ENCODE data around the gene VCL.
"Not testable (repeated sequence)": the region's sequence is repeated elsewhere in the genome, so short reads cannot be mapped to it uniquely, and the experiment has no call there.

The VCL gene

GRCh38 chr10:73971636-73972354 is 26.1 kb upstream of the VCL start:
- DNase-seq (ENCODE audit: low read depth in 2 of 2): no peak

DNA sequence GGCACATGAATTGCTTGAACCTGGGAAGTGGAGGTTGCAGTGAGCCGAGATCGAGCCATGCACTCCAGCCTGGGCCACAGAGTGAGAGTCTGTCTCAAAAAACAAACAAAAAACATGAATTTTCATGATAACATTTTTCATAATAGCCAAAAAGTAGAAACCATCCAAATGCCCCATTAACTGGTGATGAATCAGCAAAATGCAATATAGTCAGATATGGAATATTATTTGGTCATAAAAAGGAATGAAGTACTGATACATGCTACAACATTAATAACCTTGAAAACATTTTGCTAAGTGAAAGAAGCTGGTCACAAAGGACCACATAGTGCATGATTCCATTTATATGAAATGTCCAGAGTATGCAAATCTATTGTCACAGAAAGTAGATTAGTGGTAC is 24.5 kb upstream of the VCL start:
- no peak for DNase-seq (ENCODE audit: low read depth in 2 of 2)

GRCh38 chr10:73974309-73974946 is 23.5 kb upstream of the VCL start:
- no peak for DNase-seq (ENCODE audit: low read depth in 2 of 2)

GRCh38 chr10:73975388-73975787 is 22.5 kb upstream of the VCL start:
- no peak for DNase-seq (ENCODE audit: low read depth in 2 of 2)

DNA sequence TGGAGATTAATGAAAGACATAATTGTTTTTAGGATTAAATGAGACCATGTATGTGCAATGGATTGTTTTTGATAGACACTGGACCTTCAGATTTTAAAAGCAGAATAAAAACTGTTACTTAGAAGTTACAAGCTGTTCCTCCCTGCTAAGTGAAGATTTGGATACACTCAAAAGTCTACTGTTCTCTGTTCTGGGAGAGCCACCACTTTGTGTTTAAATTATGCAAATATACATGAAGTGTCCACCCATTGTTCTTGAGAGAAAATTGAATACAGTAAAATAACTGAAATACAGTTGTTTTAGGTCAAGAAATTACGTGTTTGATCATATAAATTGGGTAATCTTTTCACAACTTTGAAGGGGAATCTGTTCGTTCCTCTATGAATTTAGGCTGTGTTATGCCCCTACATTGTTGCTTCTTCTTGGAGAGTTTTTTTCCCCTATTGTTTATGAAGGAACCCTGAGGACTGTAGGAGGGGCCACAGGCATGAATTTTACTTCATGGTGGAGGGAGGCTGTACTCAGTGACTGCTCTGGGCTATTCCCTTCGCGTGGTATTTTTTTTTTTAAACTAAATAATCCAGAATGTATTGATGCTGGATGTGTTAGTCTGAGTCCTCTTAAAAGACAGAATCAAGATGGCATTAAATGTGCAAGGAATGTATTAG is 18.6 kb upstream of the VCL start:
- no peak for DNase-seq (ENCODE audit: low read depth in 2 of 2)

DNA sequence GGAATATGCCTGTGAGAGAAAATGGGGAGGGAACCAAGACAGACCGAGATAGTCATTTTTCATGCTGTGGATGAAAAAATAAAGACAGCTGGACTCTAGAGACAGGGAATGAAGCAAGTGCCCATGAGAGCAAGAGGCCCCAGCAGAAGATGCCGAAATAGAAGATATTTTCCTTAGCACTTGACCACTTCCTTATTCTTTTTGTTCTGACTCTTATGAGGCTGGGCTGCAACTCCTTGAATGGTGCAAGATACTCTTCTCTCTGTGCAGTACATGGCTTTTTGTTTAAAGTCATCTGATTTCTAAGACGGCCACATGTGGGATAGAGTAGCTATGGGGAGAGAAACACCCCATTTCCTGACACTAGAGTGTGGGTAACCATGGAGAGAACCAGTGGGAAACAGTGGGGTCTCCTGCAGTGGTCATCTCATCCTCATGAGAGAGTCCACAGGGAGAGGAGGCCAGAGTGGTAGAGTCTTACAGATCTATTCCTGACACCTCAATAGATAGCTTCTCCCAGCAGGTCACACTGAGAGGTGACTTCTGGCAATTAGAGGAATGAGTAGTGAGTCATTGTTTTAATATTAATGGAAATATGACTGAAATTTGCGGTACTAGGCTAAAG is 18.0 kb upstream of the VCL start:
- no peak for DNase-seq (ENCODE audit: low read depth in 2 of 2)

- no peak for DNase-seq (ENCODE audit: low read depth in 2 of 2)
These were observed 16.1 kb upstream of the VCL start for GRCh38 chr10:73981812-73982211.

DNA sequence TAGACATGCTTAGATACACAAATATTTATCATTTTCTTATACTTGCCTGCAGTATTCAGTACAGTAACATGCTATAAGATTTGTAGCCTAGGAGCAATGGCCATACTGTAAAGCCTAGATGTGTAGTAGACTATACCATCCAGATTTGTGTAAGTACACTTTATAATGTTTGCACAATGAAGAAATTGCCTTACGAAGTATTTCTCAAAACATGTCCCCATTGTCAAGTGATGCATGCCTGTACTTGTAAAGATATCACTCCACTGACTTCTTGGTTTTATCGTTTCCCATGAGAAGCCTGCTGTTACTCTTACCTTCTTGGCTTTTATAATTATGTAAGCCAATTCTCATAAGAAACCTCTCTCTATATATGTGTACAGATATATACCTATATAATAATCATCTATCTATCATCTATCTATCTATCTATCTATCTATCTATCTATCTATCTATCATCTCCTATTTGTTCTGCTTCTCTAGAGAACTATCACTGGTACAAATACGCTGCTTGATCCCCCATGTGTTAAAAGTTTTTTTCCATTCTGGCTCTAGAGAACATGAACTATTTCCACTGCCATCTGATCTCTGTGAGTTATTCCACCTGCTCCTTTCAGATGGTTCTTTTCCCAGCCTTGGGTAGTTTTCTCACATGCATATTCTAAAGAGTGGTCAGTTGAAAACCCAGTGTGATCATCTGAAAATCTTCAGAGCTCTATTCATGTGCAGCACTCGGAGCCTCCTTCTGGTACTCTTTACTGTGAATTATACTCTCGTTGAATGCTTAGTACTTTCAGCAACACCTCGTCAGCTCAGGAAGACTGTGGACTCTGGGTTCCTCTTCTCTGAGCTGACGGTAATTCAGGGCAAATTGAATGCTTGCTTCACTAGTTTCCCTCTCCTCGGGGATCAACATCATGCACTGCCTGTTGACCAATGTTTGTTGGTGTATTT is 14.5 kb upstream of the VCL start:
- DNase-seq (ENCODE audit: low read depth in 2 of 2): no peak

DNA sequence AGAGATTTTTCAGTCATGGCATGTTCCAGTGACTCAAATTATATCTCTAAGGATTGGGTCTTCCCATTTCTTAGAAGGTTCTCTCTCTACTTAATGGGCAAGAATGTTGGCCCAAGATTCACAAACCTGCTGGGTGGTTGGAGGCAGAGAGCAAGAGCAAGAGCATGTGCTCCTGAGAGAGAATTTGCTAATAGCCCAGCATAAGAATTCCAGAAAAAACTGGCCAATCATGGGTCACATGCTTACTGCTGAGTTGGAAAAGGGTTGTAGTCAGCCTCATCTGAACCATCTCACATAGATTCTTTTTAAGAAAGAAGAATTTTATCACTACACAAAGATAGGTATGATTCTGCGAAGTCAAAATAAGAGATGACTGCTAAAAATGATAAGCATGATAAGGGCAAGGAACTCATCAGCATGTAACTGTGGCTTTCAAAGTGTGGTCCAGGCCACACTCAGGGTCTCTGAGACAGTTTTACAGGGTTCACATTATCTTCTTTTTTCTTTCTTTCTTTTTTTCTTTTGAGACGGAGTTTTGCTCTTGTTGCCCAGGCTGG is 8.2 kb upstream of the VCL start:
- DNase-seq (ENCODE audit: low read depth in 2 of 2): no peak

DNA sequence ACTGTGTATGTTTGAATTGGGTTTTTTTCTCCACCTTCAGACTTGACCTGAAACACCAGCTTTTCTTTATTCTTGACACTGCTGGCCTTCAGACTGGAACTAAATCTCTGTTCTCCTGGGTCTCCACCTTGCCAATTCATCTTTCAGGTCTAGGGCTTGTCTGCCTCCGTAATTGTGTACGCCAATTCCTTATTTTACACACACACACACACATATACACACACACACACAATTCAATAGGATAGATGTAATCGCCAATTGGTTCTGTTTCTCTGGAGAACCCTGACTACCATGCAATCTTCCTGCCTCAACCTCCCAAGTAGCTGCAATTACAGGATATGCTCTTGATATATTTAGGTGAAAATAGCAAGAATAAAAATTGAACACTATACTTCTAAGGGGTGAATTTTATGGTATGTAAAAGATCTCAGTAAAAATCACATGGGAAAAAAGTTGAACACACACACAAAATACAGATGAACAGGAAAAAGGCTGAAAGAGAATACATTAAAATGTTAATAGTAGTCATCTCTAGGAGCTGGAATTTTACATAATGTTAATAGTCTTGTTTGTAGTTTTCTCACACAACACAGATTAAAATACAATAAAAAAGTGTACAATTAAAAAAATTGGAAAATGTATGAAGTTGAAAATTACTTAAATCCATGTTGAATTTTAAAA is 6.6 kb upstream of the VCL start:
- no peak for DNase-seq (ENCODE audit: low read depth in 2 of 2)

GRCh38 chr10:73991884-73992245 is 6.1 kb upstream of the VCL start:
- DNase-seq (ENCODE audit: low read depth in 2 of 2): peak; percentile 64 to 71

DNA sequence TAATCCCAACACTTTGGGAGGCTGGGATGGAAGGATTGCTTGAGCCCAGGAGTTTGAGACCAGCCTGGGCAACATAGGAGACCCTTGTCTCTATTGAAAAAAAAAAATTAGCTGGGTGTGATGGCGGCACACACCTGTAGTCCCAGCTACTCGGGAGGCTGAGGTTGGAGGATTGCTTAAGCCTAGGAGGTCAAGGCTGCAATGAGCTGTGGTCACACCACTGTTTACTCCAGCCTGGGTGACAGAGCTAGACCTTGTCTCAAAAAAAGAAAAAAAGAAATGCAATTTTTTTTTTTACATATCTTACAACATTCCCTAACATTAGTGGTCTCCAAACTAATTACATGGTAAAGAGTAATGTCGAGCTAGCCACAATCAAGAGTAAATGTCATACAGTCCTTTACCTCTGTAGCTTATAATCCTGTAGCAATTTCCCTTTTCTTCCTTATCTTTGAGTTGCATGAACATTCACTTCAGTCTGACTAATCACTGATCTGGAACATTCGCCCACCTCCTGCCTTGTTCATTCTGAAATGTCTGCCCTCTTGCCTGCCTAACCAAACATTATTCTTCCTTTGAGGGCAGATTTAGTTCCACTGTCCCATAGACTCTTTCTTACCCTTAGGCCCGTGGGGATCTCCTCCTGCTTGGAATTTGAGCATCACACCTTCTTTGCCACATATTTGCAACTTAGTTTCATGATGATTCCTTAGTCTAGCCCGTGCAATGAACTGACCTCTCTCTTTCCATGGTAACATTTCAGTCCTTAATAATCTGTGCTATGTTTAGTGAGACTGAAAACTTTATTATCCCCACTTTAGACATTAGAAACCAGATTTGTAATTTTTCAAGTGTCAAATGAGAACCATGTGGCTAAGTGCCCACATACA is 4.8 kb upstream of the VCL start:
- DNase-seq (ENCODE audit: low read depth in 2 of 2): peak in 1 of 2 donors; percentile 12

DNA sequence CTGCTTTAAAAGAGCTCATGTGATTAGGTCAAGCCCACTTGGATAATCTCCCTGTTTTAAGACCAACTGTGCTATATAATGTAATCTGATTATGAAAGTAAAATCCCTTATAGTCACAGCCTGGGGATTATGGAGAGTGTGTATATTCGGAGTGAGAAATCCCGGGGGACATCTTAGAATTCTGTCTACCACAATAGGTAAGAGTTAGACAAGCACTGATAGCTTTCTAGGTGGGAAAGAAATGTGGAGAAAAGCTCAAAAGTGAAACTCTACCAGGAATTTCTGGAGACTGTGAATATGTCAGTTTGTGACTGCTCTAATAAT is 2.9 kb upstream of the VCL start:
- DNase-seq (ENCODE audit: low read depth in 2 of 2): no peak

DNA sequence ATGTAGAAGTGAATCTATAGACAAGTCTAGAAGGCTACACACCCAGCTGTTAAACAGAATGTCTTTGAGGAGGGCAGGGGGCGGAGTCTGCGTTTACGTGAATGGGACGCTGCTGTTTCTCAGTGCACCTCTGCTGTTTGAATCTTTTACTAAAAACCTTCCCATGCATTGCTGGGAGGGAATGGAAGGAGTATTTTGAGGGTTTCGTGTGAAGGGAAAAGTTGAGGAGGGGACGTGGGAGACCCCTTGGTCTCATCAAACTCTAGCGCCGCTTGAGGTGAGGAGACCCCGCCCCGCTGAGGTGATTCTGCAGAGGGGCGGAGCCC is 492 bp upstream of the VCL start:
- peak in 1 of 2 donors; percentile 40 for DNase-seq (ENCODE audit: low read depth in 2 of 2)

DNA sequence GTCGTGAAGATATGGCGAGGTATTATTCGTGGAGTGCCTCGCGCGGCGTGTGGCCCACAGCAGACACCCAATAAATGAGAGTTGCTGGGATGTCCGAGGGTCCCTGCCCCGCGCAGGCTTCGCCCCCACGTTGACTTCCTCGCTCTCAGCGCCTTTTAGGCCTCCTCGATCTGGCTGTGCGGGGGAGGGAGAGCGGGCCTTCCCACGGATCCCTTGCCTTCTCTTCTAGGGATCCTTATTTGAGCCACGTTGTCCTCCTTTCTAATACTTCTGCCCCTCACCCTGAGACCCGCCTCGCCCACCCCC is 660 bp downstream of the VCL start:
- no peak for DNase-seq (ENCODE audit: low read depth in 2 of 2)

DNA sequence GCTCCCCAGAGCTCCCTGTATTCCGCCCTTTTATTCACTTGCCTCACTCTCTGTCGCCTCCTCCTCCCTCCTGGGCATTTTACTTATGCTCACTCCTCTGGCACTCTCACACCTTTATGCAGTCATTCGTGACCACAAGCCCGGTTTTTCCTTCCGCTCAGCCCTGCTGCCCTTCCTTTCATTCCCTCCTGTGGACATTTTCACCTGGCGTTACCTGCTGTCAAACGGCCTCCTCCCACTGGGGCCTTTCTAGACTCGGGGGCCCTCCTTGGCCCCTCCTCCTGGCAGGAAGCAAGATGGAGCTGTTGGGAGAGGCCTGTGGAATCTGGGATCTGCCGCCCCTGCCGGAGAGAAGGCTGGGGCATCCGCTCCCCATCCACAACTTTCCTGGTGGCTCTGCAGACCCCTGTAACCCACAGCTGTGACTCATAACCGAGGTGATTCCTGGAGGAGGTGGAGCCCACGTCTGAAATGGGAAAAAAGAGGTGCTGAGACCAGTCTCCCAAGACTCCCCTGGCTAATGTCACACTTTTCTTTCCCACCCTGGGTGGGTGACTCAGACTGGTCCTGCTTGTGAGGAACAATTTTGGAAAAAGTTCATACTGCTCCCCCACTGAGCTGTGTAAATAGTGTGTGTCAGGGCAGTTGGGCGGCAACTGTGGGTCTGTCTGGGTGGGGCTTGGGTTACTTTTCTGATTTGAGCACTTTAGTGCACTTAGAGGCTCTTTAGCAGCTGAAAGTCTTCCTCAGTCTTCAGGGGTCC is 1.2 kb downstream of the VCL start:
- no peak for DNase-seq (ENCODE audit: low read depth in 2 of 2)

DNA sequence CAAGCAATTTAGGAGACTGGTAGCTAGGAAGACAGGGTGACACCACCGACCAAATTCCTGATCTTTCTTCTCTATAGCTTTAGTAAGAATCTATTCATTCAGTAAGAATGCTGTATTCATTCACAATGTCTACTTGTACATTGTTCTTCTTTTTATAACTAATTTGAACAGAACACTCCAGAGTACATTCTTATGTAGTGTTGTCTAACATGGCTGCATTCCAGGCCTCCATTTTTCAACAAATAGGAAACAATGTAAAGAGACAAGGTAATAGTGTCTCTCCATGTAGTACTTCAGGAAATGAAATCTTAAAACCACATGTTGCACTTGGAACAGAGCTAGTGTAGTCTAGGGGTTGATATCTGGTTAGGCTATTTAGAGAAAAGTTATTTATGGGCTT is 1.8 kb downstream of the VCL start:
- no peak for DNase-seq (ENCODE audit: low read depth in 2 of 2)

DNA sequence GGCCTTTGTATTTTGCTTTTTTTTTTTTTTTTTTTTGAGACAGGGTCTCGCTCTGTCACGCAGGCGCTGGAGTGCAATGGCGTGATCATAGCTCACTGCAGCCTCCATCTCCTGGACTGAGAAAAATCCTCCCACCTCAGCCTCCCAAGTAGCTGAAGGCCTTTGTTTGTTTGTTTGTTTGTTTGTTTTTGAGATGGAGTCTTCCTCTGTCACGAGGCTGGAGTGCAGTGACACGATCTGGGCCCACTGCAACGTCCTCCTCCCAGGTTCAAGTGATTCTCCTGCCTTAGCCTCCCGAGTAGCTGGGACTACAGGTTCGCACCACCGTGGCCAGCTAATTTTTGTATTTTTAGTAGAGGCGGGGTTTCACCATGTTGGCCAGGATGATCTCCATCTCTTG is 2.3 kb downstream of the VCL start:
- not testable (repeated sequence) for DNase-seq (ENCODE audit: low read depth in 2 of 2)

DNA sequence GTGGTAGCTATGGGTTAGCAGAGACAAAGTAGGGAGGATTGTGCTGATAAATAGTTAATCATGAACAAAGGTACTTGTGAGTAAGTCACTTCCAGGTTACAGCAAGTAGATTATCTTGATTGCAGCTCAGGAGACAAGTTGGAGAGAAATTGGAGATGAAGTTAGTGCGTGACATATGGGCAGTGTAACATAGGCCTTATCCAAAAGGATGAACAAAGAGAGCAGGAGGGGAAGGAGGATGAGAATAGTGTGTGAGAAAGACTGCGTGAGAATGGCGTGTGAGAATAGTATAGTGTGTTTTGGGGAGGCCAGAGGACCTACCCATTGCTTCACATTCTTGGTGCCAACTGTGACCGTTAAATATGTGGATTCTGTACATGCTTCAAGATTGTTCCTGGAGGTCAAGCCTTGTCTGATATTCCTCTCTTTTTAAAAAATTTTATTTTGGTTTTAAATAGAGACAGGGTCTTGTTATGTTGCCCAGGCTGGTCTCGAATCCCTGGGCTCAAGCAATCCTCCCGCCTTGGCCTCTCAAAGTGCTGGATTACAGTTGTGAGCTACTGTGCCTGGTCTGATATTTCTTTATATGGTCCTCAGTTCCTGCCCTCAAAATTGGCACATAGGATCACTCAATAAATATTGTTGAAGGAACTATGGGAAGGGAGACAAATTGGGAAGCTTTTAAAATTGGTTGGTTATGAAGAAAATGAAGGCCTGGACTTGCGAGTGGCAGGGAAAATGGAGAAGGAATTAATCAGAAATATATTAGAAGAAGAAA is 3.2 kb downstream of the VCL start:
- no peak for DNase-seq (ENCODE audit: low read depth in 2 of 2)

All from stimulated activated CD8-positive, alpha-beta memory T cell treated with anti-CD3 and anti-CD28 coated beads, Interleukin-15, amount 100 ng/mL, for 48 hours (primary cell).